ENCODE results near the gene IGSF22.
"Not testable (repeated sequence)": the region's sequence is repeated elsewhere in the genome, so short reads cannot be mapped to it uniquely, and the experiment has no call there.

IGSF22 gene

GRCh38 chr11:18692941-18693760 is 32.8 kb downstream of the IGSF22 start:
- DNase-seq (ENCODE audit: low spot score), result no peak

GRCh38 chr11:18691467-18692140 is 34.4 kb downstream of the IGSF22 start:
- DNase-seq (ENCODE audit: low spot score), result not testable (repeated sequence)

- DNase-seq (ENCODE audit: low spot score), result no peak
Measured at GRCh38 chr11:18684267-18684666, 41.7 kb downstream of the IGSF22 start.

GRCh38 chr11:18682466-18682865 is 43.5 kb downstream of the IGSF22 start:
- no peak for DNase-seq (ENCODE audit: low spot score)

- DNase-seq (ENCODE audit: low spot score), result not testable (repeated sequence)
Measured at GRCh38 chr11:18681949-18682348, 44.0 kb downstream of the IGSF22 start.

GRCh38 chr11:18677560-18677959 is 48.4 kb downstream of the IGSF22 start:
- DNase-seq (ENCODE audit: low spot score), result no peak

GRCh38 chr11:18676803-18677202 is 49.2 kb downstream of the IGSF22 start:
- DNase-seq (ENCODE audit: low spot score), result no peak

GRCh38 chr11:18672209-18672608 is 53.8 kb downstream of the IGSF22 start:
- not testable (repeated sequence) for DNase-seq (ENCODE audit: low spot score)

GRCh38 chr11:18671246-18671645 is 54.7 kb downstream of the IGSF22 start:
- no peak for DNase-seq (ENCODE audit: low spot score)

GRCh38 chr11:18669711-18670110 is 56.3 kb downstream of the IGSF22 start:
- peak; percentile 43 for DNase-seq (ENCODE audit: low spot score)

GRCh38 chr11:18669219-18669596 is 56.8 kb downstream of the IGSF22 start:
- no peak for DNase-seq (ENCODE audit: low spot score)

GRCh38 chr11:18668131-18668530 is 57.9 kb downstream of the IGSF22 start:
- DNase-seq (ENCODE audit: low spot score), result no peak

GRCh38 chr11:18665353-18665872 is 60.6 kb downstream of the IGSF22 start:
- DNase-seq (ENCODE audit: low spot score), result not testable (repeated sequence)

- no peak for DNase-seq (ENCODE audit: low spot score)
Measured at GRCh38 chr11:18657673-18658072, 68.3 kb downstream of the IGSF22 start.

Measured in SK-N-DZ (cell line).